ENCODE data around the gene CCN5.
"Not testable (repeated sequence)": the region's sequence is repeated elsewhere in the genome, so short reads cannot be mapped to it uniquely, and the experiment has no call there.

The CCN5 gene, protein sequence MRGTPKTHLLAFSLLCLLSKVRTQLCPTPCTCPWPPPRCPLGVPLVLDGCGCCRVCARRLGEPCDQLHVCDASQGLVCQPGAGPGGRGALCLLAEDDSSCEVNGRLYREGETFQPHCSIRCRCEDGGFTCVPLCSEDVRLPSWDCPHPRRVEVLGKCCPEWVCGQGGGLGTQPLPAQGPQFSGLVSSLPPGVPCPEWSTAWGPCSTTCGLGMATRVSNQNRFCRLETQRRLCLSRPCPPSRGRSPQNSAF

DNA sequence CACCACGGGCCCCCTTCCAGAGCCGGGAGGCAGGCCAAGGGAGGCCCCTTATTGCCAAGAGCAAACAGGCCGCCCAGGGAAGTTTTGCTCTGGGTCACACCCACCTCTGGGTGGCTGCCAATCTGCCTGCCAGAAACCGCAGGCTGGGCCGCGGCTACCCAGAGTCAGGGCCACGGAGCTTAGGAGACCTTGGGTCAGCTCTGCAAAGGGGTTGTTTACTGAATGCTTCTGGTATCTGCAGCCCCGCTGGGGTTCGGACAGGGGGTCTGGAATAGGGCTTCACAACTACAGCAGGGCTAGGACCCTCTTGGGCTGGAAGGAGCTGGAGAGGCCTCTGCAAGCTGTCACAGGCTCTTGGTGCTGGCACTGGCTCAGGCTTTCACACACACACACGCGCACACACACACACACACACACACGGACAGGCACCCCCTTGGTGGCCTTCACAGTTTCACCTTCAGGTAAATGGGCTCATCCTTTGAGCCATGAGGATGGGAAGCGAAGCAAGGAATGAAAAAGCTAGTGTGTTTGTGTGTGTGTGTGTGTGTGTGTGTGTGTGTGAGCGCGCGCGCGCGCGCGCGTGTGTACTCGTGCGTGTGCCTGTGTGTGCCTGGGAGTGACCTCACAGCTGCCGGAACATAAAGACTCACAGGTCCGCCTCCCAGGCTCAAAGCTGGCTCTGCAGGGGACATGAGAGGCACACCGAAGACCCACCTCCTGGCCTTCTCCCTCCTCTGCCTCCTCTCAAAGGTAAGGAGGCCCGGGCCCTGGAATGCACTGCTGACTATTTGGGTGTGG, at the start of gene CCN5:
TSS of gene CCN5 (plus strand) at position 669 of the 798 bp plus-strand sequence. CDS start at position 691, 22 bp downstream.
- DNase-seq = no peak

DNA sequence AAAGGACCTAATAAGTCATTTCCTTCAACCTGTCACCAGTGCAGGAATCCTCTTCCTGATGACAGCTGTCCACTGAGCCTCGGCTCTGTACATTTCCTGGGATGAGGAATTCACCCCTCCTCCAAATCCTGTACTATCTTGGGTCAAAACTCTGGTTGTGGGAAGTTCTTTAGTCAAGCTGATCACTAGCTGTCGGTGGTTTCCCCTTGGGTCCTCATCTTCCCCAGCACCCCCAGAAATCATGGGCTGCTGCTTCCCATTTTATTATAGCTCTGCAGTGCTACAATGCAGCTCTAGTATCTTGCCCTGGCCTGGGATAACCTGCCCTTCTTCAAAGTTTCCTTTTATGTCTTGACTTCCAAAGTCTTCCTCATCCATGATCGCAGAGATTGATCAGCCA, 49.1 kb upstream of the CCN5 start:
- no peak for DNase-seq

DNA sequence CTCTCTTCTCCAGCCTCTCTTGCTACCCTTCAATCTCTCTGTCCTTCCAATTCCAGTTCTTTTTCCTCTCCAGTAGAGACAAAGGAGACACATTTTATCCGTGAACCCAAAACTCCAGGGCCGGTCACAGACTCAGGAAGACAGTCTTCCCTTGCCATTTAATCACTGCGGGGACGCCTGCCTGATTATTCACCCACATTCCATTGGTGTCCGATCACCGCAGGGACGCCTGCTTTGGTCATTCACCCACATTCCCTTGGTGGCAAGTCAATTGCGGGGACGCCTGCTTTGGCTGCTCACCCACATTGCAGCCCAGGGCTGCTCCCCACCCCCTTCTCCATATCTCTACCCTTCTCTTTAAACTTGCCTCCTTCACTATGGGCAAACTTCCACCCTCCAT, 44.3 kb upstream of the CCN5 start:
- not testable (repeated sequence) for DNase-seq

DNA sequence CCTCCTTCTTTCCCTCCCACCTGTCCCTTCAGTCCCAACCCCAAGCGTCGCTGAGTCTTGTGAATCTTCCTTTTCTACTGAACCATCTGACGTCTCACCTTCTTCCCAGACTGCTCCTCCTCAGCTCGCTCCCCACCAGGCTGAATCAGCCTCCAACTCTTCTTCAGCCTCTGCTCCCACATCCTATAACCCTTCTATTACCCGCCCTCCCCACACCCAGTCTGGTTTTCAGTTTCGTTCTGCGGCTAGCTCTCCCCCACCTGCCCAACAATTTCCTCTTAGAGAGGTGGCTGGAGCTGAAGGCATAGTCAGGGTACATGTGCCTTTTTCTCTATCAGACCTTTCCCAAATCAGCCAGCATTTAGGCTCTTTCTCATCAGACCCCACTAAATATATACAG, 43.6 kb upstream of the CCN5 start:
- not testable (repeated sequence) for DNase-seq

DNA sequence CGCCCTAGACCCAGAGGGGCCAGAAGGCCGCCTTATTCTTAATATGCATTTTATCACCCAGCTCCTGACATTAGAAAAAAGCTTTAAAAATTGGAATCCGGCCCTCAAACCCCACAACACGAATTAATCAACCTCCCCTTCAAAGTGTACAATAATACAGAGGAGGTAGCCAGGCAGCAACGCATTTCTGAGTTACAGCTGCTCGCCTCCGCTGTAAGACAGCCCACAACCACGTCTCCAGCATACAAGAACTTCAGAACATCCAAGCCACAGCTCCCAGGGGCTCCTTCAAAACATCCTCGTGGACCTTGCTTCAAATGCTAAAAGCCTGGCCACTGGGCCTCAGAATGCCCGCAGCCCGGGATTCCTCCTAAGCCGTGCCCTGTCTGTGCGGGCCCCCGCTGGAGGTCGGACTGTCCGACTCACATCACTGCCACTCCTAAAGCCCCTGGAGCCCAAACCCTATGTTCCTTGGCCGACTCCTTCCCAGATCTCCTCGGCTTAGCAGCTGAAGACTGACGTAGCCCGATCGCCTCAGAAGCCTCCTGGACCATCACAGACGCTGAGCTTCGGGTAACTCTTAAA, 42.8 kb upstream of the CCN5 start:
- DNase-seq = not testable (repeated sequence)

DNA sequence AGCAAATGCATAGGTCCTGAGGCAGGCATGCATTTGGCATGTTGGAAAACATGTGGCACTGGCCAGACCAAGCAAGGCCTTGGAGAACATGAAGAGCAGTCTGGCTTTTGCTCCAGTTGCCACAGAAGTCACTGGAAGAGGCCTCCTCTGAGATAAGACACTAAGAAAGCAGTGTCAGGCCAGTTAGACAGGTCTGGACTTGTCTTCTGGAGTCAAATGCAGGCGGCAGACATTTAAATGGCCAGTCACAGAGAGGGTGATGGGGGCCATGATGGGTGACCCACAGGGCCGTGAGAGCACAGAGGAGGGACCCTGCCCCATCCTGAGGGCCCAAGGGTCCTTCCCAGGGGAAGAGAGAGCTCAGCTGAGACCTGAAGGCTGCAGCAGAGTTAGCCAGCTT, 36.9 kb upstream of the CCN5 start:
- DNase-seq = no peak

DNA sequence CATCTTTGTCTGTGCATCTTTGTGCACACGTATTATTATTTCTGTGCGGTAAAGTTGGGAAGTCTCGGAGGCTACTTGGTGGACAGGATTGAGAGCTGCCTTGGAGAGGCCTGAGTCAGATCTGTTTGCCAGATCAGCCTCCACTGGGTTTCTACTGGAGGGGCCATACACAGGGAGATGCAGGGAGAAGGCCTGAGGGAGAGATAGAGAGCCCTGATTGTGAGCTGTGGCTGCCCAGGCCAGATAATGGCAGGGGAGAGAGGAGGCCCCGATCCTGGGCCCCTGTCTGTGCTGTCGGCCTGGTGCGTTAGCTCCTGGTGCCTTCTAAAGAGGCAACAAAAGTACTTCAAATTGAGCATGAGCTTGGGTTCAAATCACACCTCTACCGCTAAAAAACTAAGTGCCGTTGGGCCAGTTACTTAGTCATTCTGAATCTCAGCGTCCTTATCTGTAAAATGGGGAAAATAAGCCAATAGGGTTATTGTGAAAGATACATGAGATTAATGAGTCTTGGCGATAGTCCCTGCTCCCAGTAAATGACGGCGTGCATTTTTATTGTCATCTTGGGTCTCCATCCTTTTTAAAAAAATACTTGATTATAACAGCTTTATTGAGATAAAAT, 36.1 kb upstream of the CCN5 start:
- no peak for DNase-seq

DNA sequence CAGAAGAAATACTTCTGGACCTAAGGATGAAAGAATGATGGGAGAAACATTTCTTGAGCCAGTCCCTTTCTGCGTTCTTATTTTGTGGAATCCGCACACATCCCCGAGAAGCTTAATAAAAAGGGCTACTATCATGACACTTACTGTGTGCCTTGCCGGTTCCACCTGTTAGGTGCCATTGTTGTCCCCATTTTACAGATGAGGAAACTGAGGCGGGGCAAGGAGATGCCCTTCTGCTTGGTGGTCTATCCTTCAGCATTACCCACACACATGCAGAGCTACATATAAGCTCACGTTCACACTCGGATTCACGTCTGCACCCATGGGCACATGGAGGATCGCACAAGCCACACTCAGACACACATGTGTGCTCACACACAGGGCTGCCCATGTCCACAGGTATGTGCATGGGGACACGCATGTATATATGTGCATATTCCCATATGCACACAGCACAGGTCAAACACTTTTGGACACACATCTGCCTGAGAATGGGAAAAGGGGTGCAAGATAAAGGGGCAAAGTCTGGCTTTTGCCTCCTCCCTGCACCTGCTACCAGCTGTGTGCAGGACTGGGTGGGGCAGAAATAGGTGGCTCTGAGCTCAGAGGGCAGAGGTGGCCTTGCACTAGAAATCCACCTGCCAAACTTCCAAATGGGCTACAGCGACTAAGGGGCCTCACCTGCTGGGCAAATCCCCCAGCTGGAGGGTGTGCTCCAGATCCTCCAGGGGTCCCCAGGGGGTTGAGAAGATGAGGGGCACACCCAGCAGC, 33.2 kb upstream of the CCN5 start:
- DNase-seq = no peak

DNA sequence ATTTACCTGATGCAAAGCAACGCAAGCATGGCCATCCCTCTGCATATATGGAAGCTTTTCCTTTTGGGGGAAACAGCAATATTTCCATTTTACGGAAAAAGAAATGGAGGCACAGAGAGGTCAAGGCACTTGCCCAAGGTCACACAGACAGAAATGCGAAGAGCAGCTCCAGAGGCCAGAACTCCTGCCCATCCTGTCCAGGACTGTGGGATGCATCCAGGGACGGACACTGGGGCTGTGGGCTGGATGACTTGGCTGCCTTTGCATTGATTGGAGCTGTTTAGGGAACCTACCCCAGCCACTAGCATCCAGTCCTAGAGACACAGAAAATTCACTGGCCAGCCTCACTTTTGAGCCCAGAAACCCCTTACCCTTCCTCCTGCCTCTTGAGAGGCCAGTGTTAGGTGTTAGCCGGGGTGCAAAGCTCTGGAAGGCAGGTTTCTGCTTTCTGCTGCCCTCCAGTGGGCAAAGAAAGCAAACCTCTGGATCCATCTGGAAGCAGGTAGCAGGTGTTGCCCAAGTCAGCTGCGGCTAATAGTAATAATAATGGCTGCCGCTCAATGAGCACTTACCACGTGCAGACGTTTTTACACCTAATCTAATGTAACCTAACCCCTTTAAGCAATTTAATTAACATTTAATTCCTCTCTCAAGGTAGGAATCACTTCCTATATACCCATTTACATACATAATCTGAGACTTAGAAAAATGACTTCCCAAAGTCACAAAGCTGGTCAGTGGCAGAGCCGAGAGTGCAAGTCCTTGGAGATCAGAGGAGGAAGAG, 31.7 kb upstream of the CCN5 start:
- DNase-seq = peak; percentile 48

DNA sequence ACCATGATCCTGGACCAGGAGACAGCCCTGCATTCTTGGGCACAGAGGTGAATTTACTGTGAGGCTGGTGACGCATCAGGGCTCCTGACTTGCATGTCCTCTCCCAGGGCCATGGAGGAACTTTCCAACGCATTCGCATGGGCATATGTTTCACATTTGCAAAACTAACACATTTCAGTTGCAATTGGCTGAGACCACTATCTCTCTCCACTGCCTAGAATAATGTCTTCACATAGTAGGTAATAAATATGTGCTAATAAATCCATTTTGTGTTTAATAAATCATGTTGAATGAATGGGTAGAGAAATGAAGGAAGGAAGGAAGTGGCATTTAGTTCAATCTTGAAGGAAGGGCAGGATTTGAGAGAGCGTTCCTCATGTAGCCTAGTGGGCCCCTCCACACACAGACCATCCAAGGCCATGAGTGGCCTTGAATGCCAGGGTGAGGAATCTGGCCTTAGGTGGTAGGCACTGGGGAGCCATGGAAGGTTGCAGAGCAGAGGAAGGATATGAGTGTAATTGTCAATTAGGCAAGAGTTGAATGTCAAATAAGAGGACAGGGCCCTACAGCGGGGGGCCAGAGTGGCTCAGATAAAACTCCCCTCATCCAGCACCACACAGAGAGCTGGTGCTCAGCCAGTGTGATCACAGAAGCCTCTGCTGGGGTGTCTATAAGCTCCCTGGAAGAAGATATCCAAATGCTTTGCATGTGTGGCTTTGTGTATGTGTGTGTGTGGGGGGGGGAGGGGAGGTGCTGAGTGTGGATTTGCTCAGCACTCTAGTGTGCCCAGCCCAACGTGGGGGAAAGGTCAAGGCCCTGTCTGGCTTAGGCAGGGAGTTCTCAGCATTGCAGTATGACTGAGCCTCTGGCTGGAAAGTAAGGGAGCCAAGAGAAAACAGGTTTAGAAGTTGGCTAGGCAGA, 30.9 kb upstream of the CCN5 start:
- no peak for DNase-seq

DNA sequence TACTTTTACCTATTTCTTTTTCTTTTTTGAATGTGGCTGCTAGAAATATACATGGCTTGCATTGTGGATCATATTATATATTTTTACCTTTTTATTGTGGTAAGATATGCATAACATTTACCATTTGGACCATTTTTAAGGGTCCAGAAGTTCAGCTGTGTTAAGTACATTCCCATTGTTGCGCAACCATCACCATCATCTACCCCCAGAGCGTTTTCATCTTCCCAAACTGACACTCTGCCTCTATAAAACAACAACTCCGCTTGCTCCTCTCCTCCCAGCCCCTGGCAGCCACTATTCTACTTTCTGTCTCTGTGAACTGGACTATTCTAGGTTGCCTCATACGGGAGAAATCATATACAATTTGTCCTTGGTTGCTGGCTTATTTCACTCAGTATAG, 28.2 kb upstream of the CCN5 start:
- no peak for DNase-seq

DNA sequence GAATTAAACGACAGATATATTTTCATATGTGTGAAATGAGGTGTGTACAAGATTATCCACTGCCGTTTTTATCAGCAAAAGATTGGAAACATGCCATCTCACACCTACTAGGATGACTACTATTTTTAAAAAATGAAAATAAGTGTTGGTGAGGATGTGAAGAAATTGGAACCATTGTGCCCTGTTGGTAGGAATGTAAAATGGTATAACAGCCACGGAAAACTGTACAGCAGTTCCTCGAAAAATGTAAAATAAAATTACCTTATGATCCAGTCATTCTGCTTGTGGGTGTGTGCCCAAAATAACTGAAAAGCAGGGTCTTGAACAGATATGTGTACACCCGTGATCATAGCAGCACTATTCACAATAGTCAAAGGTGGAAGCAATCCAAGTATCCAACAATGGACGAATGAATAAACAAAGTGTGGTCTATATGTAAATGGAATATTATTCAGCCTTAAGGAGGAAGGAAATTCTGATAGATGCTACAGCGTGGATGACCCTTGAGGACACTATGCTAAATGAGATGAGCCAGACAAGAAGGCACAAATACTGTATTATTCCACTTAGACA, 27.0 kb upstream of the CCN5 start:
- DNase-seq = no peak

DNA sequence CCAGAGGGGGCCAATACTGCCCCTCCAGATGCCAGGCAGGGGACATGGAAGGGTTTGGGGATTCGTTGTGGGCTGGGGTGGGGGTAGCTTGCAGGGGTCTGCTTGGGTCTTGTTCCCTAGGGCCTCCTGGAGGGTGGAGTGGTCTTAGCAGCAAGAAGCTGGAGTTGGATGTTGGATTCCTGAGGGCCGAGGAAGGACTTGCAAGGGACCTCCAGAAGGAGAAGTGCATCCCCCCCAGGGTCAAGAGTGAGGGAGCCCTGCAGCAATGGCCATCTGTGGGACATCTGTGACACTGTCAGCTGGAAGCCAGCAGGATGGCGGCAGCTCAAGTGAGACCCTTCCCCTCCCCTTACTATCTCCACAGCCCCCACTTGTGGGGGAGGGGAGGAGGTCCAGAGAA, 25.4 kb upstream of the CCN5 start:
- DNase-seq = no peak

DNA sequence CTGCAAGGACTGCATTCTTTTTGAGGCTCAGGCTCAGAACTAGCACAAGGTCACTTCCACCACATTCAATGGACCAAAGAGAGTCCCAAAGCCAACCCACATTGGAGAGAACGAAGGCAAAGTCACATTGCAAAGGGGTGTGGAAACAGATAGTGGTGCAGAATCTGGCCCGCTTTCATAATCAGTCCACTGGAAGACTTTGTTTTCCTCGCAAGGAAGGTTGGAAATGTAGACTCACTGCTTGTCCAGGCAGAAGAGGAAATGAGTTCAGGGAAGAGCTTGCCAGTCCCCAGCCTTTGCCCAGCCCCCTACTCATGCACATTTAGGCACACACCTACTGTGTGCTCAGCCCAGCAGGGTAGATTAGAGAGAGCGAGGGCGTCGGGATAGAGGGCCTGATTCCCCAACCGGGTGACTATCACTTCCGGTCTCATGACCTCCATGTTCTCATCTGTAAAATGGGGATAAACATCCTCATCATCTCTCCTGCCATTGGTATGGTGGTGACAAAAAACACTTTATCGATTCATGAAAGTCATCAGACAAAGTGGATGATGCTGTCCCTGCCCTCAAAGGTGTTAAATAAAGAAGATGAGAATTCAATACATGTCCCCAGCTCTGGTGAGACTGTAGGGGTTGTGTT, 24.3 kb upstream of the CCN5 start:
- no peak for DNase-seq

DNA sequence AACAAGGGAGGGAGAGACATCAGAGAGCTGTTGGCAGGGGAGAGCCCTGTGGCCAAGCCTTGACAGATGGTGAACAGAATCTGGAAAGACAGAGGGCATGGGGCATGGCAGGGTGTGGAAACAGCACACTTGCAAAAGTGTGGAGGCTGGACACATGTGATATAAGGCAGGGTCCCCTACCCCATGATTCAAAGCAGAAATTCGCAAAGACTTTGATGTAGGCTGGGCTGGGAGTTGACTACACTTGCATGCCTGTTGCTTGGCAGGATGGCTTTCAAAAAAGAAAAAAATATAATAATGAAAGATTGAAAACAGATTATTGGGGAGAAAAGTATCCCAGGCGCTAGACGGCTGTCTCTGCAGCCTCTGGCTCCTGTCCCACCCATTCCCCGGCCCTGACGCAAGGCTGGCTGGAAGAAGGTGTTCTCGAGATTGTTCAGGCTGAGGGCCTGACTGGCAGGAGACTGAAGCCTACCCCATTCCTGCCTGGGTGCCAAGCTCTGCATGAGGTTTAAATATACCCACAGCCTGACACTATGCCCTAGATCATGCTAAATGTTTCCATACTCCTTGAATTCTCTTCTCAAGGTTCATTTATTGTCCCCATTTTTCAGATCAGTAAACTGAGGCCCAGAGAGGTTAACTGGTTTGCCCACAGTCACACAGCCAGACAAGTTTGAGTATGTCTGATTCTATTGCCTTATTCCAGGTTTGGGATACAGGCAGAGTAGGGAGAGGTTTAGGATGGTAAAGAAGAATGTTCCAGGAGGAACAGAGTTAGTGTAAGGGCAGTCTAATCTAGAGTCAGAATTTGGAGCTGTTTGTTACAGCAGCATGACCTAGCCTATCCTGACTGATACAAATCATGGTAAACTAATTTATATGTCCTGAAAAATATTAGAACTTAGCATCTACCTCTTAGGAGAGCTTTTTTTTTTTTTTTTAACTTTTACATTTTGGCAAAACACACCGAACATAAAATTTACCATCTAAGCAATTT, 23.4 kb upstream of the CCN5 start:
- no peak for DNase-seq

DNA sequence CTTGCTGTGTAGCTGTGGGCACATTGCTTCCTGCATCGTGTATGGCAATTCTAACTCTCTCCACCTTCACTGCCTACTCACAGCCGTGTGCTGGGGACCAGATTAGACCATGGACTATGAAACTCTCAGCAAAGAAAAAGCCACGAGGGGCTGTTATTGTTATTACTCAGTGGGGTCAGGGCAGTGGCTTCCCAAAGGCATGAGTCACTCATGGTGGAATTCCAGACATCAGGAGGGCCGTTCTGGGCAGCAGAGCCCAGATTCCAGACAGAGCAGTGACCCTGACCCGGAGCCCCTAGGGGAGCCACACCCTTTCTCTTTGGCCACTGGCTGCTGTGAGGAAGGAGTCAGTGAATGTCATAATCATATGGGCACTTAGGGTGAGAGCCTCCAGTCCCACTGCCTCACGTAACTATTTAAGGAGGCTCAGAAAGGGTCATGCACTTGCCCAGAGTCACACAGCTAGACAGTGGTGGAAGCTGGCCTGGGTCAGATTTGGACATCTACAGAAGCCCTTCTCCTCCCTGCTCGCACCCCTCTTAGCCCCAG, 22.2 kb upstream of the CCN5 start:
- no peak for DNase-seq

DNA sequence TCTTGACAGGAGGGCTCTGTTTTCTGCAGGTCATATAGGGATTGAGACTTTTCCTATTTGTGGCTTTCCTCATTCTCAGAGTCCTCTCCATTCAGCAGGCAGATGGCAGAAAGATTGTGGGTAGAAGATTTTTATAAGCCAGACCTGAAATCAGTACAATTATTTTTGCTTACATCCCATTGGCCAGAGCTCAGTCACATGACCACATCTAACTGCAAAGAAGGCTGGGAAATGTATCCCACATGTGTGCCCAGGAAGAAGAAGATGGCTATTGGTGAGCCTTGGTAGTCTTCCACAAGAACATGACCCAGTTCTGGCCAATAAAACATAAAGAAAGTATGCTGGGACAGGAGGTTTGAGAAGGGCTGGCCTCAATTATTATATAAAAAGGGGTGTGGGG, 21.5 kb upstream of the CCN5 start:
- DNase-seq = no peak

DNA sequence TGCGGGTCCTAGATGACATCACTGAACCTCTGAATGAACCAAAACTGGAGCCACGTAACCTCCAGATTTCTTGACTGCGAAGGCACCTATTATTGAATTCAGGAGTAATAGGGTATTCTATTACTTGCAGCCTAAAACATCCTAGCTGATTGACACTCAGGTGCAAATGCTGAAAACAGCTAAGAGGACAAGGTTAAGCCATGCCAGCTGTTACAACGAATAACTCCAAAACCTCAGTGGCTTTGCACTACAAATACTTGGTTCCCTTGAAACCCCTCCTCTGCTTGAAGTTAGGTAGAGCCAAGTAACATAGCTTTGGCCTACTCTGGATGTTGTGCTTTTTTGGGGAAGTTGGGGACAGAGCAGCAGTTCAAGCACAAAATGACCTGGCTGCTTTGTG, 21.0 kb upstream of the CCN5 start:
- DNase-seq = no peak

DNA sequence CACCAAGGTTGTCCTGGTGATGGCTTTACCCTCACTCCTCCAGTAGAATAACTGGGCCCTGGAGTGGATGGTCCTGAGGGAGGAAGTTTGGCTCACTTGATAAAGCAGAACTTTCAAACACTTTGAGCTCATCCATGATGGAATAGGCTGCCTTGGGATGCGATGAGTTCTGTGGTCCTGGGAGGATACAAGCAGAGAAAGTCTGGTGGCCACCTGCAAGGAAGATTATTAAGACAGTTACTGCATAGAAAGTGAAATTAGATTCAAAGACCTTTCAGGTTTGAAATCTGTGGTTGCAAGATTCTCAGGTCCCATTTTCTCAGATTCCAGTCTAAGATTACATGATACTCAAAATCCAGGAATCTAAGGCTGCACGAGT, 19.9 kb upstream of the CCN5 start:
- no peak for DNase-seq

Measured in SHP77 treated with DMSO at 0.1 percent for 48 hours (cell line).